ENCODE results near the gene FBXO45.

- TF ChIP-seq CTCF (conservative IDR thresholded peaks at IDR 0.05 in 1 of 2, IDR thresholded peaks at IDR 0.05 in 1 of 2; ENCODE audit: extremely low read depth in 1 of 2, insufficient read depth in 1 of 2, low read depth in 1 of 2, low read length in 2 of 2) (no peak), EZH2 (IDR thresholded peaks at IDR 0.05; ENCODE audit: borderline replicate concordance, low read length) (no peak)
These were observed 52.2 kb downstream of the FBXO45 start for GRCh38 chr3:196620684-196621083.
